SKM-1 (cell line): ENCODE measurements around the gene PITX3.

Experiments used
- DNase-seq: peaks from one replicate; lab custom pipeline; 2025; ENCODE audit not compliant: unreplicated experiment; lab: John Stamatoyannopoulos, UW

Gene PITX3

GRCh38 chr10:102241444-102242117 is at the start of gene PITX3:
TSS of gene PITX3 (minus strand) at chr10:102241512. CDS start at chr10:102232080, 9,432 bp downstream.
- peak; percentile 62 for DNase-seq

- no peak for DNase-seq
Measured at GRCh38 chr10:102289840-102290239, 48.5 kb upstream of the PITX3 start.

GRCh38 chr10:102289356-102289755 is 48.0 kb upstream of the PITX3 start:
- no peak for DNase-seq

- no peak for DNase-seq
Measured at GRCh38 chr10:102287991-102288390, 46.7 kb upstream of the PITX3 start.

- no peak for DNase-seq
Measured at GRCh38 chr10:102287538-102287937, 46.2 kb upstream of the PITX3 start.

- no peak for DNase-seq
Measured at GRCh38 chr10:102286216-102286615, 44.9 kb upstream of the PITX3 start.

GRCh38 chr10:102285133-102285532 is 43.8 kb upstream of the PITX3 start:
- DNase-seq = no peak

- DNase-seq = no peak
Measured at GRCh38 chr10:102284531-102284930, 43.2 kb upstream of the PITX3 start.

GRCh38 chr10:102283890-102284289 is 42.6 kb upstream of the PITX3 start:
- DNase-seq = no peak

- no peak for DNase-seq
Measured at GRCh38 chr10:102283488-102283887, 42.2 kb upstream of the PITX3 start.

GRCh38 chr10:102281102-102281487 is 39.8 kb upstream of the PITX3 start:
- DNase-seq = no peak

- DNase-seq = no peak
Measured at GRCh38 chr10:102280397-102281101, 39.2 kb upstream of the PITX3 start.

GRCh38 chr10:102279104-102279503 is 37.8 kb upstream of the PITX3 start:
- DNase-seq = no peak

- no peak for DNase-seq
Measured at GRCh38 chr10:102275343-102275742, 34.0 kb upstream of the PITX3 start.

GRCh38 chr10:102274062-102274461 is 32.8 kb upstream of the PITX3 start:
- DNase-seq = no peak

- no peak for DNase-seq
Measured at GRCh38 chr10:102269017-102269416, 27.7 kb upstream of the PITX3 start.

GRCh38 chr10:102268375-102268888 is 27.1 kb upstream of the PITX3 start:
- DNase-seq = no peak

- no peak for DNase-seq
Measured at GRCh38 chr10:102267748-102268147, 26.4 kb upstream of the PITX3 start.

GRCh38 chr10:102266670-102267069 is 25.4 kb upstream of the PITX3 start:
- no peak for DNase-seq

- DNase-seq = no peak
Measured at GRCh38 chr10:102264371-102264770, 23.1 kb upstream of the PITX3 start.

- DNase-seq = no peak
Measured at GRCh38 chr10:102262744-102263370, 21.5 kb upstream of the PITX3 start.

- DNase-seq = no peak
Measured at GRCh38 chr10:102261842-102262241, 20.5 kb upstream of the PITX3 start.
